ENCODE measurements around the gene AXIN1.
"Not testable (repeated sequence)": the region's sequence is repeated elsewhere in the genome, so short reads cannot be mapped to it uniquely, and the experiment has no call there.

AXIN1 gene

DNA sequence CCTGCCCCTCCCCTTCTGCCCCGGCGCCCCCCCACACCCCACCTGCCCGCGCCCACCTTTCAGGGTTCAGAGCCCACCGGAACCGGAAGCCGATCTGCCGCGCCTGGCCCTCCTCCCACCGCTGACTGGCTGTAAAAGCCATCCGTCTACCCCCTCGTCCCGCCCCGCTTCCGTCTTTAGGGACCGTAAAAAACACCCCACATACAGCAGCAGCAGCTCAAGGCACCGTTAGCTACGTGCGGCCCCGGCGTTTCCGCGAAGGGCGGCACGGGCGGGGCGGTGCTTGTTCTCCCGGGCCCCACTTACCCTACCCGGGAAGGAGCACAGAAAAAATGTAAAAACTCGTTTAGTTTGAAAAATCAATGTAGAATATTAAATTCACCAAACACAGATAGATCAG is 17.9 kb upstream of the AXIN1 start, which contains the start of gene MRPL28:
TSS of gene MRPL28 (minus strand) at position 96 of the 400 bp plus-strand sequence. CDS start 320 bp downstream, outside the sequence.
- peak; percentile 81 for DNase-seq

DNA sequence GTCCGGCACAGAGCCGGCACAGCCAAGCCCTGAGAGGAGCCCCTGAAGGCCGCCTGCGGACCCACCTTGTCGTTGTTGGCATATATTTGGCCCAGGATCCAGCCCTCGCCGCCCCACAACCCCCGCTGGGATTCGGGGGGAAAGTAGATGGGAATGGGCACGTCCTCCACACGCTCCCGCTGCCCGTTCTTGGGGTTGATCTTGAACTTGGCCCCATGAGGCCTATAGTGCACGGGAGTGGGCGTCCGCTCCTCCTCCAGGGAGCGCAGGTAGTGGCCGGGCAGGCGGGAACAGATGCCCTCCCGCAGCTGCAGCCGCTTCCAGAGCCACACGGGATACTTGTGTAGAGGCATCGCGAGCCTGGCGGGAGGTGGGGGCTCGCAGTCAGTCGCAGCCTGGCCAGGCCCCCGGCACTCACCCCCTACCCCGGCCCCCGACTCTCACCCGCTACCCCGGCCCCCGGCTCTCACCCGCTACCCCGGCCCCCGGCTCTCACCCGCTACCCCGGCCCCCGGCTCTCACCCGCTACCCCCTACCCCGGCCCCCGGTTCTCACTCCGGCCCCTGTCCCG is 17.4 kb upstream of the AXIN1 start:
- no peak for DNase-seq

DNA sequence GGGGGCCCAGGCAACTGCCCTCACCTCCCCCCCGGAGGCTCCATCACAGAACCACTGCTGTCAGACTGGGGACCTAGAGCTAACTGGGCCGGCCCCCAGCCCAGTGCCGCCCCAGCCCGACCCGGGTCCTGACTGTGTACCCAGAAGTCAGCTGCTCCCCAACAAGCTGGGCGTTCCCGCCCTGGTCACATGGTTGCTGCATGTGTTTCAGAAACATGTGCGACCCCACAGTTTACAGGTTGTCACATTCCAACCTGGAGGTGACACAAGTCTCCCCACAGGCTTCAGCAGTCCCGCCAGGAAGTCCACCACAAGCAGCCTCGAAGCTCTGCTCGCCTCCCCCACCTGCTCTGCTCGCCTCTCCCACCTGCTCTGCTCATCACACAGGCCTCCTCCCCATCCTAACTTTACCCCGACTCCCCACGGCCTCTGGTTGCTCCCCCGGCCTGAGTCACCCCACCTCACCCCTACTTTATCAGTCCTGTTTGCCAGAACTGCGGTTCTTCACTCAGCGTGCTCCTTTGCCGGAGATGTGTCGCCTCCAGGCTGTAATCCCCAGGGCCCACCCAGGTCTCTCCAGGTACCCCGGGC is 16.8 kb upstream of the AXIN1 start:
- DNase-seq, result no peak

- no peak for DNase-seq
Measured at GRCh38 chr16:368388-369158, 16.1 kb upstream of the AXIN1 start.

DNA sequence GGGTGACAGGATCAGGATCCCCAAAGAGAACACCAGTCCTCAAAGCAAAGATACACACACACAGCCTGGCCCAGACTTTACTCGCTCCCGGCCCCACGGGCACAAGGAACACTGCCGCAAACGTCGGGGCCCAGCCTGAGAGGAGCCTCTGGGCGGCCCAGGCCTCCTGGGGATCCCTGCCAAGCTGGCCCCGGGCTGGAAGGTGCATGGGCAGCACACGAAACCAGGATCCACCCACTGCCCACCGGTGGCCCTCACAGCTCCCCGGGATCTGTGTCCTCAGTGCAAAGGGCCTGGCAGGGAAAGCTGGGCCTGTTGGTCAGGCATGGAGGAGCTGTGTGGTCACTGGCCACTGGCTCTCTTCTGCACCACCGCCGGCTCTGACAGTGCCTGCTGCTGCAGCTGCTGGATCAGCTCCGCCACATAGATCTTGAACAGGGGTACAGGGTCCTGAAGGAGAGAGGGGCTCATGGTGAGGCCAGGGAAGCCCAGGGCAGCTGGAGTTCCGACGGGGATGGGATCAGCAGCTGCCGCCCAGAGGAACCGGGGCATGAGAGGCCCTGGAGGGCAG is 14.9 kb upstream of the AXIN1 start:
- no peak for DNase-seq

- DNase-seq, result no peak
Measured at GRCh38 chr16:366476-366875, 14.0 kb upstream of the AXIN1 start.

DNA sequence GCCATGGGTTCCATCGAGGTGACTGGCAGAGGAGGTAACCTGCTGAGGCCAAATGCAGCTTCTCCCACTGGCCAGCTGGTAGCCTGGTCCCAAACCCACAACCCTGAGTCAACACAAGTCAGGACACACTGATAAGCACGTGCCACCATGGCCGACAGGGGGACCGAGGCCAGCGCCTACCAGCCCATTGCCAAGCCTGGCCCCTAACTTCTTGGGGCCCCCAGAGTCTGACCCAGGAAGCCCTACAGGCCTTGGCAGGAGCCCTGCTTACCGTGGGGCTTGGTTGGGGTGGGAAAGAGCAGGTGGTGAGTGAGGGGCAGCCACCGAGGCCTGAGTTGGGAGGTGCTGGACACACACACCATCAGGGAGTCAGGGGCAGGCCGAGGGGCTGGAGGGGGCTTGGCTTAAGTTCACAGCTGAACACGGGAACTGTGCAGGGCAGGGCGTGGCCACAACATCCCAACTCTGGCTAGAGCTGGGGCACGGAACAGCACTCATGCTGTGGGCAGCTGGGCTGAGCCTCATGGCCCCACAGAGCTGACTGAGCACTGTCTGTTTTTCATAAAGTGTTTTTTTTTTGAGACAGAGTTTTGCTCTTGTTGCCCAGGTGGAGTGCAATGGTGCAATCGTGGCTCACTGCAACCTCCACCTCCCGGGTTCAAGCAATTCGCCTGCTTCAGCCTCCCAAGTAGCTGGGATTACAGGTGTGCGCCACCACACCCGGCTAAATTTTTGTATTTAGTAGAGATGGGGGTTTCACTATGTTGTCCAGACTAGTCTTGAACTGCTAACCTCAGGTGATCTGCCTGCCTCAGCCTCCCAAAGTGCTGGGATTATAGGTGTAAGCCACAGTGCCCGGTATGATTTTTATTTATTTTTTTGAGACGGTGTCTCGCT is 12.3 kb upstream of the AXIN1 start:
- no peak for DNase-seq

GRCh38 chr16:363766-364490 is 11.4 kb upstream of the AXIN1 start:
- no peak for DNase-seq

GRCh38 chr16:363110-363765 is 10.7 kb upstream of the AXIN1 start:
- no peak for DNase-seq

GRCh38 chr16:362702-362999 is 10.1 kb upstream of the AXIN1 start:
- not testable (repeated sequence) for DNase-seq

DNA sequence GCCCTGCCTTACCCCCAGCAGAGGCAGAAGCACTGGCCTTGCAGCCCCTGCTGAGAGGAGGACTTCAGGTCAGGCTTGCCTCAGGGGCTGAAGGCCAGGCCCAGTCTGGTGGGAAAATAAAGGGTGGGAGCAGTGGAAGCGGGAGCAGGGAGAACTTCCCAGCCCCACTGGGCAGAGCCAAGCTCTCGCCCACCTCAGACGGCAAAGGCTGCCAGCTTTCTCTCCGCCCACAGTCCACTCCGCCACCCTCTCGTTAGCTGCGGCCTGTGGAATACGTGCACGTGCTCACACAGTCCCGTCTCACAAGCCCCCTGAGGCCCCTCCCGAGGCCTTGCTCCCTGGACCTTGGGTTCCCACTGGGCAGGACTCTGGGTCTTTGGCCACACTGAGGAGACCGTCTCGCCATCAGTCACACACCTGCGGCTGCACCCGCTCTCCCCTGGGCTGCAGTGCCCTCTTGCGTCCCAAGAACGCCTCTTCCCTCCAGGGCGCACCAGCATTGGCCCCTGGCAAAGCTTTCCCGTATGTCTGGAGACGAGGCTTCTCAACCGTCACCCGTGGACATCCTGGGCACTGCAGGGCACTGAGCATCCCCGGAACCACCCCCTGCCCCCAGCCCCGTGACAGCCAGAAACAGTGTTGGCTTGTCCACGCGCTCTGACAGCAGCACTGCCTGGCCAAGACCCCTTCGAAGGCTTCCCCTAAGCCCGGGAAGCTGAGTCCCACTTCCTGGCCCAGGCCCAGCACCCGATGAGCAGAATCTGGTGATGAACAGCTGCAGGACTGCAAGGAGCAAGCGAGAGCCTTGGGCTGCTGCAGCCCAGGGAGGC is 9.6 kb upstream of the AXIN1 start:
- peak; percentile 54 for DNase-seq

DNA sequence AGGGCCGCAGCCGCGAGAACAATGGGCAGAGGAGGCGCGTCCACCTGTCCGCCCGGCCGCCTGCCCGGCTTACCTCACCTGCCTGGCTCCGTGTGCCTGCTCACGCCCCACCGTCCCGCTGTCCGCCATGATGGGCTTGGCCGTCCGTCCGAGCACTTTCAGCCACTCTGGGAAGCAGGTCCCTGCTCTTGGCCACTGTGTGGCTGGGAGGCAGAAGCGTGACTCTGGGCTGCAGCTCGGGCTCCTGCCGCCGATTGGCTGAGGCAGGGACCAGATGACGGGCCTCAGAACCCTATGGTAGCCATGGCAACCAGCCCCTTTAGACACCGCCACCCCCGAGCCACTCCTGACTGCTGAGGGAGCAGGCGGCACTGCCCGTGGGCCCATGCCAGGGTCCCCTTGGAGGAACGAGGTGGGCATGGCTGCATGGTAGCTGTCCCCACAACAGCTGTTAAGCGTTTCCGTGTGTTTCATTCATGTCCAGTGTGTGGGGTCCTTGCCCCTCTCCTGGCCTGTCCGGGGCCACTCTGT is 8.9 kb upstream of the AXIN1 start:
- DNase-seq, result no peak

GRCh38 chr16:360698-361336 is 8.3 kb upstream of the AXIN1 start:
- no peak for DNase-seq

- DNase-seq, result no peak
Measured at GRCh38 chr16:359871-360697, 7.6 kb upstream of the AXIN1 start.

DNA sequence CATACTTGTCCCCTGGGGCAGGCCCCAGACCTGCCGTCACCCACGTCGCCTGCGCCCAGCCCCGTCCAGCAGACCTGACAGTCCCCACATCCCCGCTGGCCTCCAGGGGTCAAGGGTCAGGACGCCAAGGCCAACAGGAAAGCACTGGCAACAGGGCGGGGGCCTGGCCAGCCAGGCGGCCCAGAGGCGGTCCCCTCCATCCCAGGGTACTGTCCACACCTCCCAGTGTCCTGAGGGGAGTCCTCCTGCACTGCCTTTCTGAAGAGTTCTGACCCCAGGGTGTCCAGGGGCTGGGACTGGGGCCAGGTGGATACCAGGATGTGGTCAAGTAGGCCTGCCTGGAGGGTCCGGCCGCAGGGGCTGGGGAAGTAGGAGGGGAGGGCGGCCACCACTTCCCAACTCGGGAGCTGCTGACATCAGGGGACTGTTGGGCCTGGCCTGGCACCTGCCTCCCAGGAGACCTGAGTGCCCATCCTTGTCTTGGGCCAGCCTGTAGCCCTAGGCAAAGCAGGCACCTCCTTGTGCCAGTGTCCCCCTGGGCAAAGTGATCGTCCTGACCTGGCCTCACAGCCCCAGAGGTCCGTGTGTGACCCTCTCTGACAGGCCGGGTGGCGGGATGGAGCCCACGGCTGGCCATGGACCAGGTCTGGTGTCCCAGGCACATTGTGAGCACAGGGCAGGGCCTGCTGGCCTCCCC is 6.7 kb upstream of the AXIN1 start:
- no peak for DNase-seq

DNA sequence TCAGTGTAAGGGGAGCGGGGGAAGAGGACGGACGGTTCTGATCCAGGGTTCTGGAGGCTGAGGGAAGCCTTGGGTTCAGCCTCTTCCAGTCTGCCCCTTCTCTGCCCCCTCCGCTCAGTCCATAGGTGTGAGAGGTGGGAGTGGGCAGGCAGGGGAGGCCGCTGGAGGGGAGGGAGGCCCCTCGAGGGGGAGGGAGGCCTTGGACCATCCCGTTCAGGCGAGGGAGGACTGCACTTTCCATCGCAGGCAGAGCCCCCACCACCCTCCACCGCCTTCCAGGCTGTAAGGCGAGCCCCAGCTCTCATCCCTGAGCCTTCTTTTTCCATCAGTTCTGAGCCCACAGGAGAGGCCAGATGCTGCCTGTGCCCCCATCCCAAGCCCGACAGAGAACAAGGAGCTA is 4.2 kb upstream of the AXIN1 start:
- no peak for DNase-seq

GRCh38 chr16:354971-355461 is 2.5 kb upstream of the AXIN1 start:
- no peak for DNase-seq

DNA sequence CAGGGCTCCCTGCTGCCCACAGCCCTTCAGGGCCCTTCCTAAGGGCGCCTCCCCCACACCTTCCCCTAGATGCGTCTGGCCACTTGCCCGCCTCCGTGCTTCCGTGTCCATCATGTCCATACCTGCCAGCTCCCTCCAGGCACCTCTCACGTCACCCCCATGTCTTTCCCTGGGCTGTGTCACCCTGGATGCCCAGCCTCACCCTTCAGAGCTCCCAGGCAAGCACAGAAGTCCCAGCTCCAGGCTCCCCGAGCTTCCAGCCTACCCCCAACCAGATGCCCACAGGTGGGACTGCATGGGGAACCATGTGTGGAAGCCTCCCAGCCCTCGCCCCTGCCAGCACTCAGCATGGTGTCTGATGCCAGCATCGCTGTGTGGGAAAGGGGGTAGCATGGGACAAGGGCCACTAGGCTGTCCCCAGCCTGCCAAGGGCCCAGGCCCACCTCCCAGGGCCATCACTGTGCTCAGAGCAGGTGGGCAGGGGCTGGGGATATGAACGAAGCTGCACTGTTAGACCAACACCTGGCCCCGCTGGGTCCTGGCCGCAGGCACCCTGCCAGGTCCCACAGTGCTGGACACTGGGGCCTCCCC is 1.9 kb upstream of the AXIN1 start:
- DNase-seq, result no peak
